ENCODE data around the gene NSF.
"Not testable (repeated sequence)": the region's sequence is repeated elsewhere in the genome, so short reads cannot be mapped to it uniquely, and the experiment has no call there.

- not testable (repeated sequence) for TF ChIP-seq CTCF, POLR2A, EP300 (IDR thresholded peaks at IDR 0.05)
Measured at GRCh38 chr17:46628753-46629436, 38.4 kb downstream of the NSF start.
